ENCODE measurements around the gene ARHGEF39. TPM values are rescaled to one million over a fixed set of nuclear protein-coding genes. Genes with fewer than 3 reads are reported as not detected.

Gene ARHGEF39
- total RNA-seq, 1 donor from 2014 or later: 0.85 TPM

- H3K9me3 Mint-ChIP-seq (ENCODE audit: low read depth): no peaks in the 10 kb centered on the region
- DNase-seq (ENCODE audit: low spot score): no peak
- H3K4me1 Mint-ChIP-seq (ENCODE audit: low read depth): peaks cover 60% of the 10 kb centered on the region
- no peaks in the 10 kb centered on the region for H3K27me3 Mint-ChIP-seq (ENCODE audit: low read depth)
- no peak for TF ChIP-seq CTCF (IDR thresholded peaks at IDR 0.05)
- H3K4me3 Mint-ChIP-seq (ENCODE audit: unreplicated experiment): no peak overlapping the region
- peaks cover 3% of the 10 kb centered on the region for H3K36me3 Mint-ChIP-seq (ENCODE audit: low read depth)
- H3K27ac Mint-ChIP-seq (ENCODE audit: unreplicated experiment): no peak overlapping the region
Measured at GRCh38 chr9:35666549-35666948, 1.6 kb upstream of the ARHGEF39 start.

GRCh38 chr9:35666045-35666444 lies 1.1 kb upstream of the ARHGEF39 start:
- peak overlapping the region; percentile 67 for H3K27ac Mint-ChIP-seq (ENCODE audit: unreplicated experiment)
- no peak for TF ChIP-seq CTCF (IDR thresholded peaks at IDR 0.05)
- peaks cover 64% of the 10 kb centered on the region for H3K4me1 Mint-ChIP-seq (ENCODE audit: low read depth)
- no peaks in the 10 kb centered on the region for H3K27me3 Mint-ChIP-seq (ENCODE audit: low read depth)
- H3K4me3 Mint-ChIP-seq (ENCODE audit: unreplicated experiment): peak overlapping the region; percentile 6
- DNase-seq (ENCODE audit: low spot score): no peak
- H3K9me3 Mint-ChIP-seq (ENCODE audit: low read depth): no peaks in the 10 kb centered on the region
- H3K36me3 Mint-ChIP-seq (ENCODE audit: low read depth): peaks cover 4% of the 10 kb centered on the region

GRCh38 chr9:35665471-35665818 lies 450 bp upstream of the ARHGEF39 start:
- H3K4me3 Mint-ChIP-seq (ENCODE audit: unreplicated experiment): peak overlapping the region; percentile 73
- peaks cover 70% of the 10 kb centered on the region for H3K4me1 Mint-ChIP-seq (ENCODE audit: low read depth)
- H3K9me3 Mint-ChIP-seq (ENCODE audit: low read depth): no peaks in the 10 kb centered on the region
- H3K36me3 Mint-ChIP-seq (ENCODE audit: low read depth): peaks cover 10% of the 10 kb centered on the region
- TF ChIP-seq CTCF (IDR thresholded peaks at IDR 0.05): no peak
- no peak for DNase-seq (ENCODE audit: low spot score)
- no peaks in the 10 kb centered on the region for H3K27me3 Mint-ChIP-seq (ENCODE audit: low read depth)
- H3K27ac Mint-ChIP-seq (ENCODE audit: unreplicated experiment): peak overlapping the region; percentile 51

GRCh38 chr9:35662437-35662836 lies 2.6 kb downstream of the ARHGEF39 start:
- peaks cover 74% of the 10 kb centered on the region for H3K4me1 Mint-ChIP-seq (ENCODE audit: low read depth)
- H3K9me3 Mint-ChIP-seq (ENCODE audit: low read depth): no peaks in the 10 kb centered on the region
- no peaks in the 10 kb centered on the region for H3K27me3 Mint-ChIP-seq (ENCODE audit: low read depth)
- DNase-seq (ENCODE audit: low spot score): no peak
- no peak for TF ChIP-seq CTCF (IDR thresholded peaks at IDR 0.05)
- no peak overlapping the region for H3K4me3 Mint-ChIP-seq (ENCODE audit: unreplicated experiment)
- peaks cover 10% of the 10 kb centered on the region for H3K36me3 Mint-ChIP-seq (ENCODE audit: low read depth)
- peak overlapping the region; percentile 63 for H3K27ac Mint-ChIP-seq (ENCODE audit: unreplicated experiment)

GRCh38 chr9:35661756-35662350 lies 3.1 kb downstream of the ARHGEF39 start:
- Mint-ChIP-seq H3K27ac (ENCODE audit: unreplicated experiment) (peak overlapping the region; percentile 63), H3K9me3 (ENCODE audit: low read depth) (no peaks in the 10 kb centered on the region), H3K4me3 (ENCODE audit: unreplicated experiment) (no peak overlapping the region), H3K36me3 (ENCODE audit: low read depth) (peaks cover 10% of the 10 kb centered on the region), H3K4me1 (ENCODE audit: low read depth) (peaks cover 80% of the 10 kb centered on the region), H3K27me3 (ENCODE audit: low read depth) (no peaks in the 10 kb centered on the region)
- TF ChIP-seq CTCF (IDR thresholded peaks at IDR 0.05): no peak
- no peak for DNase-seq (ENCODE audit: low spot score)

Measured in chondrocyte (in vitro differentiated cells).